ENCODE measurements around the gene PRDM1.

GRCh38 chr6:106072501-106073090, 13.5 kb upstream of the PRDM1 start:
- TF ChIP-seq CTCF (IDR thresholded peaks at IDR 0.05): no peak
- no peak for TF ChIP-seq POLR2A (IDR thresholded peaks at IDR 0.05)
- TF ChIP-seq POLR2AphosphoS5 (IDR thresholded peaks at IDR 0.05): no peak
- TF ChIP-seq EP300 (IDR thresholded peaks at IDR 0.05): no peak

Data from upper lobe of left lung (tissue), 4 donors.